CD14-positive monocyte (primary cell): ENCODE measurements around the gene PALS2. TPM values are rescaled to one million over a fixed set of nuclear protein-coding genes. Genes with fewer than 3 reads are reported as not detected.

Experiments used
- DNase-seq, 3 donors: peaks; one replicate each; pipeline ENCODE4 v3.0.0-alpha.2; 2011 to 2022
- H2AFZ ChIP-seq: 2 replicates; pipeline ENCODE4 v1.6.0; 2012; ENCODE audit warnings: mild to moderate bottlenecking, low read depth, low read length, inconsistent platforms; ENCODE audit not compliant: insufficient read depth, poor library complexity, severe bottlenecking
- H3K27ac ChIP-seq, 2 donors: 1 replicate in 1 of 2; 2 replicates in 1 of 2; pipeline ENCODE4 v1.5.1; 2012 to 2013; ENCODE audit warnings: low read length in 2 of 2, control low read depth in 1 of 2, inconsistent platforms in 1 of 2, low read depth in 1 of 2, mild to moderate bottlenecking in 1 of 2
- H3K27me3 ChIP-seq, 2 donors: one replicate each; pipeline versions ENCODE4 v1.6.0 to v1.6.1; 2011 to 2013; ENCODE audit warnings: low read length in 2 of 2; ENCODE audit not compliant: control insufficient read depth in 2 of 2, insufficient read depth in 2 of 2
- H3K36me3 ChIP-seq, 2 donors: replicated peaks in 1 of 2; 1 replicate in 1 of 2; 2 replicates in 1 of 2; pipeline versions ENCODE4 v1.5.1 to v1.6.1; 2012 to 2013; ENCODE audit warnings: low read length in 2 of 2, control low read depth in 1 of 2, inconsistent platforms in 1 of 2, mild to moderate bottlenecking in 1 of 2; ENCODE audit not compliant: insufficient read depth in 2 of 2, control insufficient read depth in 1 of 2
- H3K4me1 ChIP-seq, 2 donors: 1 replicate in 1 of 2; 2 replicates in 1 of 2; pipeline versions ENCODE4 v1.5.1 to v1.6.1; 2012 to 2013; ENCODE audit warnings: low read length in 2 of 2, control low read depth in 1 of 2, inconsistent platforms in 1 of 2, mild to moderate bottlenecking in 1 of 2, moderate library complexity in 1 of 2; ENCODE audit not compliant: insufficient read depth in 2 of 2, control insufficient read depth in 1 of 2
- H3K4me2 ChIP-seq: replicated peaks from 2 replicates; pipeline ENCODE3; 2012; ENCODE audit warnings: low read length, moderate library complexity, mild to moderate bottlenecking; ENCODE audit not compliant: poor library complexity, severe bottlenecking; ENCODE audit errors: extremely low read depth
- H3K4me3 ChIP-seq, 3 experiments: fragments of 200-600 bp in 1 of 3; sonication (generic) in 1 of 3; replicated peaks in 1 of 3; 1 replicate in 2 of 3; 2 replicates in 1 of 3; pipeline ENCODE4 v1.5.1; 2011 to 2013; ENCODE audit warnings: low read length in 3 of 3, mild to moderate bottlenecking in 3 of 3, control low read depth in 2 of 3, low read depth in 2 of 3, inconsistent platforms in 1 of 3, moderate library complexity in 1 of 3
- H3K79me2 ChIP-seq: 2 replicates; pipeline ENCODE4 v1.6.0; 2012; ENCODE audit warnings: mild to moderate bottlenecking, control low read depth, inconsistent platforms, low read length, moderate library complexity; ENCODE audit not compliant: insufficient read depth
- H3K9ac ChIP-seq: 2 replicates; pipeline ENCODE4 v1.6.0; 2017; ENCODE audit warnings: low read length, mild to moderate bottlenecking; ENCODE audit not compliant: insufficient read depth, poor library complexity, severe bottlenecking
- H3K9me3 ChIP-seq, 2 donors: replicated peaks in 1 of 2; 1 replicate in 1 of 2; 2 replicates in 1 of 2; pipeline versions ENCODE4 v1.5.1 to v1.6.1; 2012 to 2013; ENCODE audit warnings: low read length in 2 of 2, control low read depth in 1 of 2; ENCODE audit not compliant: control insufficient read depth in 1 of 2, insufficient read depth in 1 of 2
- H4K20me1 ChIP-seq: 2 replicates; pipeline ENCODE4 v1.6.0; 2012; ENCODE audit warnings: mild to moderate bottlenecking, low read length, control low read depth, moderate library complexity; ENCODE audit not compliant: insufficient read depth
- H3K27ac Mint-ChIP-seq, 7 donors: one replicate each; pipeline ENCODE4 v1.8.0; 2020; ENCODE audit warnings: mild to moderate bottlenecking in 7 of 7, mixed read lengths in 7 of 7, moderate library complexity in 6 of 7, inconsistent platforms in 2 of 7
- H3K27me3 Mint-ChIP-seq, 3 donors: one replicate each; pipeline ENCODE4 v1.8.0; 2021 to 2022; ENCODE audit warnings: low read depth in 3 of 3, mild to moderate bottlenecking in 3 of 3, mixed read lengths in 3 of 3, moderate library complexity in 3 of 3, inconsistent platforms in 1 of 3
- H3K36me3 Mint-ChIP-seq, 2 donors: one replicate each; pipeline ENCODE4 v1.8.0; 2020; ENCODE audit warnings: mixed read lengths in 2 of 2, inconsistent platforms in 1 of 2, mild to moderate bottlenecking in 1 of 2
- H3K4me1 Mint-ChIP-seq: one replicate; pipeline ENCODE4 v1.8.0; 2020; ENCODE audit warnings: mild to moderate bottlenecking, mixed read lengths
- H3K4me3 Mint-ChIP-seq, 2 donors: one replicate each; pipeline ENCODE4 v1.8.0; 2020; ENCODE audit warnings: mild to moderate bottlenecking in 2 of 2, mixed read lengths in 2 of 2, moderate library complexity in 1 of 2
- H3K9me3 Mint-ChIP-seq, 7 donors: one replicate each; pipeline ENCODE4 v1.8.0; 2020 to 2022; ENCODE audit warnings: mixed read lengths in 7 of 7, mild to moderate bottlenecking in 6 of 7, moderate library complexity in 6 of 7, inconsistent platforms in 2 of 7
- intact Hi-C, 2 donors: fragments of 100-400 bp; cut with micrococcal nuclease; formaldehyde crosslinking; loops; one replicate each; pipeline versions ENCODE4 v1.15.0 to v1.15.1; 2023
- polyA plus RNA-seq, 3 donors: library from polyadenylated mRNA; depleted of rRNA in 1 of 3; unstranded in 2 of 3; stranded (reverse) in 1 of 3; fragments of 300-500 nt in 2 of 3; fragments of >200 nt in 1 of 3; fragmentation: Illumina TruSeq in 2 of 3; gene quantifications; 1 replicate in 2 of 3; 2 replicates in 1 of 3; pipeline ENCODE4 v1.2.3, GENCODE V29; 2012 to 2021
- TF ChIP-seq, protein P1 (sequence below): fragments of 200-600 bp; IDR thresholded peaks from one replicate; pipeline ENCODE4 v1.8.0; 2022; ENCODE audit warnings: antibody characterized with exemption, mild to moderate bottlenecking

PALS2 gene
- polyA plus RNA-seq, 3 donors: 0.08 to 3.0 (median 2.8) TPM

- Mint-ChIP-seq H3K4me1 (no peaks in the 10 kb centered on the region), H3K27ac (no peak overlapping the region), H3K27me3 (peaks cover 0 to 3% (median 0%) of the 10 kb centered on the region in 3 donors), H3K4me3 (no peak overlapping the region), H3K9me3 (peaks cover 0 to 2% (median 0%) of the 10 kb centered on the region in 7 donors), H3K36me3 (no peaks in the 10 kb centered on the region)
- Histone ChIP-seq H3K79me2 (no peaks in the 10 kb centered on the region), H3K4me1 (no peaks in the 10 kb centered on the region), H2AFZ (no peak overlapping the region), H3K9me3 (no peaks in the 10 kb centered on the region), H3K4me2 (no peak overlapping the region), H3K27me3 (no peaks in the 10 kb centered on the region), H3K9ac (no peak overlapping the region), H3K36me3 (no peaks in the 10 kb centered on the region), H4K20me1 (no peaks in the 10 kb centered on the region), H3K27ac (no peak overlapping the region), H3K4me3 (no peak overlapping the region)
- intact Hi-C loops: no loop called here
- DNase-seq: no peak
- TF ChIP-seq, protein P1, sequence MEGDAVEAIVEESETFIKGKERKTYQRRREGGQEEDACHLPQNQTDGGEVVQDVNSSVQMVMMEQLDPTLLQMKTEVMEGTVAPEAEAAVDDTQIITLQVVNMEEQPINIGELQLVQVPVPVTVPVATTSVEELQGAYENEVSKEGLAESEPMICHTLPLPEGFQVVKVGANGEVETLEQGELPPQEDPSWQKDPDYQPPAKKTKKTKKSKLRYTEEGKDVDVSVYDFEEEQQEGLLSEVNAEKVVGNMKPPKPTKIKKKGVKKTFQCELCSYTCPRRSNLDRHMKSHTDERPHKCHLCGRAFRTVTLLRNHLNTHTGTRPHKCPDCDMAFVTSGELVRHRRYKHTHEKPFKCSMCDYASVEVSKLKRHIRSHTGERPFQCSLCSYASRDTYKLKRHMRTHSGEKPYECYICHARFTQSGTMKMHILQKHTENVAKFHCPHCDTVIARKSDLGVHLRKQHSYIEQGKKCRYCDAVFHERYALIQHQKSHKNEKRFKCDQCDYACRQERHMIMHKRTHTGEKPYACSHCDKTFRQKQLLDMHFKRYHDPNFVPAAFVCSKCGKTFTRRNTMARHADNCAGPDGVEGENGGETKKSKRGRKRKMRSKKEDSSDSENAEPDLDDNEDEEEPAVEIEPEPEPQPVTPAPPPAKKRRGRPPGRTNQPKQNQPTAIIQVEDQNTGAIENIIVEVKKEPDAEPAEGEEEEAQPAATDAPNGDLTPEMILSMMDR: no peak
These were observed 28.0 kb upstream of the PALS2 start for GRCh38 chr7:24545215-24545614.

GRCh38 chr7:24548390-24548789, 24.9 kb upstream of the PALS2 start:
- Histone ChIP-seq H3K27me3 (no peaks in the 10 kb centered on the region), H3K36me3 (no peaks in the 10 kb centered on the region), H2AFZ (no peak overlapping the region), H3K9ac (no peak overlapping the region), H3K4me1 (no peaks in the 10 kb centered on the region), H3K9me3 (no peaks in the 10 kb centered on the region), H3K79me2 (no peaks in the 10 kb centered on the region), H3K4me3 (no peak overlapping the region), H3K27ac (no peak overlapping the region), H4K20me1 (no peaks in the 10 kb centered on the region), H3K4me2 (no peak overlapping the region)
- Mint-ChIP-seq H3K9me3 (peaks cover 0 to 2% (median 0%) of the 10 kb centered on the region in 7 donors), H3K36me3 (no peaks in the 10 kb centered on the region), H3K27me3 (peaks cover 0 to 3% (median 0%) of the 10 kb centered on the region in 3 donors), H3K27ac (no peak overlapping the region), H3K4me1 (no peaks in the 10 kb centered on the region), H3K4me3 (no peak overlapping the region)
- intact Hi-C loops: no loop called here
- DNase-seq: no peak
- TF ChIP-seq, protein P1: no peak
